GM11168 (cell line): ENCODE data around the gene OTOGL.

Source experiments
- in situ Hi-C: fragments of 300-500 bp; cut with MboI; formaldehyde crosslinking; loops from one replicate; pipeline ENCODE4 v1.12.0; 2022; ENCODE audit warnings: low sequenced_read_pairs; ENCODE audit not compliant: unreplicated experiment

Gene OTOGL

DNA sequence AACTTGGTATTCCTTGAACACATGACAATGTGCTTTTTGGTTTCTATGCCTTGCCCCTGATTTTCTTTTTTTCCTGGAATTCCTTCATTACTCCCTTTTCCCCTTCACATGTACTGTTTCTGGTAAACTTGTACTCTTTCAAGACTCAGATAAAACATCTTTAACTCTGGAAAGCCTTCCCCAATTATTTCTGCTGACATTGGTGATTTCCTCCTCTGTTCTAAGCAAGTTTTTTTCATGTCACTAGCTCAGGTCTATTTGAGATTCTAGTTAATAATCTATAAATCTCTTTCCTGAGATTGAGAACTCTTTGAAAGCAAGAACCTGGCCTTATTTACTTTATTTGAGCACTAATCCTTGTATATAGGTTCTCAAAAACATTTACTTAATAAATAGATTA lies 320.7 kb downstream of the OTOGL start:
- in situ Hi-C loops: no loop called here

DNA sequence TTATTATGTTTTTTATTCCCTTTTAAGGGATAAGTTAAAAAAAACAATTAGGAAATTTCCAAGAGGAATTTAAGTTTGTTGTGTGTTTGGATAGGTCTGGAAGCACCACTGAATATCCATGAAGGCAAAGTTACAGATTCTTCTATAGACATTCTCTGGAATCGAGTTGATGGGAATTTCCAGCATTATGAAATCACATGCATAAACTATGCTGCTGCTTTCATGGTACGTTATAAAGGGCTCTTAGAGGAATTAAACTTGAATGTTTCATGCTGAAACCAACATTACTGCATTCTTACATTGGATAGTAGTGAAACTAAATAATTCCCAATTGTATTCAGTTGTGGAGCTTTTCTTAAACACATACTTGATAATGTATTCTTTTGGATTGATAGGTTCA lies 323.2 kb downstream of the OTOGL start:
- in situ Hi-C loops: no loop called here
